DMS 273 (cell line): Measurements from ENCODE around the gene ZRANB1.
"Not testable (repeated sequence)": the region's sequence is repeated elsewhere in the genome, so short reads cannot be mapped to it uniquely, and the experiment has no call there.

Source experiments
- DNase-seq: peaks from one replicate; lab custom pipeline; 2025; ENCODE audit not compliant: unreplicated experiment; lab: John Stamatoyannopoulos, UW

ZRANB1 gene

GRCh38 chr10:124962421-124962820, 20.5 kb downstream of the ZRANB1 start:
- DNase-seq: no peak

GRCh38 chr10:124963866-124964720, 22.2 kb downstream of the ZRANB1 start:
- no peak for DNase-seq

DNA sequence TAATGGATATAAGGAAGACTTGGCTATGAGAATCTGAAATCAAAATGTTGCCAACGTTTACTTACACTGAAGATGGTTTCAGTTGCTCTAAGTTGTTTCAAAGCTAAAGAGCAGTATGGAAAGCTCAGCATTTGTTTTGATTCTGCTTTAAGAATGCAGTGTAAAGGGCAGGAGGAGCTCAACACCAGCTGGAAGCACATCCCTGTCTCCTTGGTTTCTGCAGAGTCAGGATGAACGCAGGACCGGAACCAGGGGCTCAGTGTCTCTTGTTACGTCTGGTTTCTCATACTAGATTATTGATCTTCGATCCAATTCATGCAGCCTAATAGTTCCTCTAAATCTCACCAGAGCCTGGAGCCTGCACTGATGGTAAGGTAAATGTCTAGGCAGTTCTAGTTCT, 24.1 kb downstream of the ZRANB1 start:
- DNase-seq: no peak

- no peak for DNase-seq
These were observed 25.3 kb downstream of the ZRANB1 start for GRCh38 chr10:124967255-124967654.

- DNase-seq: no peak
These were observed 29.4 kb downstream of the ZRANB1 start for GRCh38 chr10:124971276-124971675.

DNA sequence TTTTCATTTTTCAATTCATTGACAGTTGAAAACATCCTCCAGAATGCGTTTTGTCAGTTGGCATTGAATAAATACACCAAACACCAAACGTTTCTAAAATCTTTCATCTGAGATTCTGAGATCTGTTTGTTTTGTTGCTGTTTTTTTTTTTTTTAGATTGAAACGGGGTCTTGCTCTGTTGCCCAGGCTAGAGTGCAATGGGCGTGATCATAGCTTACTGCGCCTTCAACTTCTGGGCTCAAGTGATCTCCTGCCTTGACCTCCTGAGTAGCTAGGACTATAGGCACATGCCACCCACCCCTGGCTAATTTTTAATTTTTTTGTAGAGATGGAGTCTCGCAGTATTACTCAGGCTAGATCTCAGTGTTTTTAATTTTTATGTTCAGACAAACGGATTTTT, 30.7 kb downstream of the ZRANB1 start:
- DNase-seq: no peak

DNA sequence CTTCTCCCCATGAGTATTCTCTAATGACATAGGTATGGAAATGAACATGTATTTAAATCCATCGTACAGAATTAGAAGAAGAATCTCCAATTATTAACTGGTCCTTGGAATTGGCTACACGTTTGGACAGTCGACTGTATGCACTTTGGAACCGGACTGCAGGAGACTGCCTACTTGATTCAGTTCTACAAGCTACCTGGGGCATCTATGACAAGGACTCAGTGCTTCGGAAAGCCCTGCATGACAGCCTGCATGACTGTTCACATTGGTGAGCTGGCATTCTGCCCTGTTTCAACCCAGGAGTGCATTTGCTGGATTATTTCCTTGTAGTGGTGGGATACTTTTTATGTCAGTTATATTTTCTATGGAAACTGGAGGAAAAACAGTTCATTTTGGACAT, 32.2 kb downstream of the ZRANB1 start:
- no peak for DNase-seq

DNA sequence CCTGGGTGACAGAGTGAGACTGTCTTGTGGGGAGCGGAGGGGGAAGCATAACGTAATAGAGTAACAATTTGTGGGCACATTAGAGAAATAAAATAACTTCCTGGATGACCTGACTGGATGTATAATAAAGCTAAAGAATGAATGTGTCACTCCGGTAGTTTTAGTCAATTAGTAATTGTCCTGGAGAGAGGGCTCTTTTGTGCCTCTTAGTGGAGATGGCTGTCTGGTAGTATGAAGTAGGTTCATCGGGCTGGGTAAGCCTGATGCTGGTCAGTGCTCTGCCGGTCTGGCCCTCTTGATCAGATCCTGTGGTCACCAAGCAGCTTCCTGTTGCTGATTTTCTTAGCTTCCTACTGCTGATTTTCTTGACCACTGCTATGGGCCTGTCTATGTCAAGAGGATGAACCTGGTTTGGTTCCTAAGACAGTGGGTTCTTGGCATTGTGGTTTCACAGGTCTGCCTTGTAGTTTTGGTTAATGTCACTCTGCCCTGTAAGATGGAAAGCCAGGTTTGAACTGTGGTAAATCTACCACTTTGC, 34.1 kb downstream of the ZRANB1 start:
- no peak for DNase-seq

GRCh38 chr10:124977161-124977560, 35.2 kb downstream of the ZRANB1 start:
- DNase-seq: no peak

DNA sequence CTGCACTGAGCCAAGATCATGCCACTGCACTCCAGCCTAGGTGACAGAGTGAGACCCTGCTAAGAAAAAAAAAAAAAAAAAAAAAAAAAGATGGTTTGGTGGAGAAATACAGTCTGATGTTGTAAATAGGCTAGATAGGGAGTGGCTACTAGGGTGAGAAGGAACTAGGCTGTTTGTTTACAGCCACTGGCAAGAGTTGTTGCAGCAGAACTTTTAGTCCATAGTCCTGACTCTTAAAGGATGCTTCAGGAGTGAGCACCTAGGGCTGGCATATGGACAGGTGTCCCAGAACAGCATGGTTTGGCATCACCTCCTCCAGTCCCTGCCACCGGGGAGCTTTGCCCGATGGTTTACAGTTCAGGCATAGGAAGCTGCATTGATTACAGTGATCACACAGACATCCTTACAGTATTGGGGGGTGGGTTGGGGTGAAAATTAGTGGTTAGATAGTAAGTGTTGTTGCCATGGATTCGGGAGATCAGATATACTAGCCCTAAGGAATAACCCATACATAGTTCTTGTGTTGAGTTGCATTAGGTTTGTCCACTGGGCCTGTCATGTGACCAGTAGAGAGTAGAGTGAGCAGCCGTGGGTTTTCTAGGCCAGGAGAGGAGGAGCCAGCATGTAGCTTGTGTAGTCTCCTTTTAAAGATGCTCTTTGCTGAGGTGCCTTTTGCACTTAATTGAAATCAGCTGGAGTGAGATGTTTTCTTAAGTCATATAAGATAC, 35.9 kb downstream of the ZRANB1 start:
- DNase-seq: no peak

- DNase-seq: no peak
These were observed 36.4 kb downstream of the ZRANB1 start for GRCh38 chr10:124978376-124978725.

GRCh38 chr10:124983321-124983720, 41.4 kb downstream of the ZRANB1 start:
- DNase-seq: no peak

DNA sequence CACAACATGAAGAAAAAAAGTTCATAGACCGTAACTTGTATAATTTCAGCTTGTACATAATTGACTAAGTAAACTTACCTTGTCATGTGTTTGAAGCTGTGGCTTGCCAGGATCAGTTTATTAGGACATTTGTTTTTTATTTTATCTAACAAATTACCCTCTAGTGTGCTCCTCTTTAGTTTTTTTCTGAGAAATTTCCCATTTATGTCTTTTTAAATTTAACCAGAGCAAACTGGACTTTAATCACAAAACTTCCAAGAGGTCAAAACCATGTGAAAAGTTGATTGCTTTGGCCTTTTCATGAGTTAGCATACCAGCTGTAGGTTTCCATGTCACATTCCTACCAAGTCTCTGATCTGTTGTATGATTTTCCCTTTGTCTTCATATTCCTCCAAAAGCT, 42.5 kb downstream of the ZRANB1 start:
- DNase-seq: no peak

GRCh38 chr10:124985162-124985561, 43.2 kb downstream of the ZRANB1 start:
- DNase-seq: no peak

GRCh38 chr10:124987788-124988187, 45.9 kb downstream of the ZRANB1 start:
- DNase-seq: no peak

DNA sequence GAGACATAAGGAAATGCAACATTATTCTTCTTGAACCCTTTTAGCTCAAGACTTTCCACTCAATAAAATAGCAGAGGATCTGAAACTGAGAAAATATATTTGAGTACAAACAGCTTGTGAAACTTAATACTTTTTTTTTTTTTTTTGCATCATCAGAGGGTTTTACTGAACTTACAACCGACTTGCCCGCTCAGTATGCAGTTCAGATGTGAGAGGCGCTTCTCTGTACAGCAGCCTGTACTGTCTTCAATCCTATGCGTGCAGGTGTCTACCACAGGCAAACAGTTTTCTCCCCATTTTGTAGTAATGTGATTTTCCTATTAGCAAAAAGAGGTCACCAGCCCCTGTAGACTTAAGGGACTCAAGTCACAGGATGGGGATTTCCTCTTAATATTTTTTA, 46.8 kb downstream of the ZRANB1 start:
- not testable (repeated sequence) for DNase-seq

DNA sequence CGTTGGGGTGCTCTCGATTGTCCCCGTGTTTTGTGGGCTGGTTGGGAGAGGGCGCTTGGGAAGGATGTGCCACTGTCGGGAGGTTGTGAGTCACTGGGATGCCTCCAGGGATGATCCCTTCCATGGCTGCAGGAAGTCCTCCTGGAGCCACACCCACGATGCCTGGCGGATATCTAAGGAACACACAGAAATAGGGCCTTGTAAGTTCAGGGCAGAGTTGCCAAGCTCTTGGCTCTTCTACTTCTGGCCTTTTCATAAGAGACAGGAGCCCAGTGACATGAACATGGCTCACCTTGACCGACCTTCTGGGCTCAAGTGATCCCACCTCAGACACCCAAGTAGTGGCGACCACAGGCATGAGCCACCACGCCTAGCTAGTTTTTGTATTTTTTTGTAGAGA, 47.6 kb downstream of the ZRANB1 start:
- no peak for DNase-seq

- DNase-seq: no peak
These were observed 49.0 kb downstream of the ZRANB1 start for GRCh38 chr10:124990671-124991625.

- DNase-seq: no peak
These were observed 49.9 kb downstream of the ZRANB1 start for GRCh38 chr10:124991835-124992234.

GRCh38 chr10:124992462-124993344, 50.8 kb downstream of the ZRANB1 start:
- DNase-seq: peak; percentile 79
